DND-41 (cell line): ENCODE results near the gene RTN4IP1.

Source experiments
- ATAC-seq: fragments of 200-7000 bp; cut with Tn5 transposase; 3 replicates; pipeline ENCODE4 v1.9.1; 2021; ENCODE audit warnings: low read depth; ENCODE audit not compliant: insufficient read depth
- DNase-seq: peaks from one replicate; pipeline ENCODE4 v3.0.0-alpha.2; 2020
- H2AFZ ChIP-seq: 2 replicates; pipeline ENCODE4 v1.6.0; 2012; ENCODE audit warnings: low read depth, low read length
- H3K27ac ChIP-seq: 2 replicates; pipeline ENCODE4 v1.5.1; 2012; ENCODE audit warnings: low read length, inconsistent platforms
- H3K27me3 ChIP-seq: fragments of 200-600 bp; sonication (generic); 2 replicates; pipeline ENCODE4 v1.6.0; 2012; ENCODE audit warnings: low read length, mild to moderate bottlenecking, inconsistent platforms; ENCODE audit not compliant: insufficient read depth, poor library complexity
- H3K36me3 ChIP-seq: 2 replicates; pipeline ENCODE4 v1.5.1; 2012; ENCODE audit warnings: low read length, inconsistent platforms; ENCODE audit not compliant: insufficient read depth
- H3K4me1 ChIP-seq: 2 replicates; pipeline ENCODE4 v1.5.1; 2012; ENCODE audit warnings: mild to moderate bottlenecking, low read length; ENCODE audit not compliant: insufficient read depth
- H3K4me2 ChIP-seq: 2 replicates; pipeline ENCODE4 v1.6.0; 2012; ENCODE audit warnings: mild to moderate bottlenecking, moderate library complexity, low read length, inconsistent platforms; ENCODE audit not compliant: insufficient read depth
- H3K4me3 ChIP-seq, 2 experiments: fragments of 200-600 bp in 1 of 2; shearing (Covaris generic) in 1 of 2; 2 replicates each; pipeline ENCODE4 v1.5.1; 2012 to 2016; ENCODE audit warnings: inconsistent platforms in 2 of 2, low read length in 2 of 2, mild to moderate bottlenecking in 2 of 2, low read depth in 1 of 2, moderate library complexity in 1 of 2
- H3K79me2 ChIP-seq: 2 replicates; pipeline ENCODE4 v1.6.0; 2012; ENCODE audit warnings: low read length, inconsistent platforms; ENCODE audit not compliant: insufficient read depth
- H3K9ac ChIP-seq: 2 replicates; pipeline ENCODE4 v1.6.0; 2012; ENCODE audit warnings: low read depth, mild to moderate bottlenecking, inconsistent platforms, low read length, moderate library complexity
- H3K9me3 ChIP-seq: 2 replicates; pipeline ENCODE4 v1.5.1; 2012; ENCODE audit warnings: low read length, moderate library complexity, mild to moderate bottlenecking, inconsistent platforms; ENCODE audit not compliant: insufficient read depth, severe bottlenecking
- H4K20me1 ChIP-seq: 2 replicates; pipeline ENCODE4 v1.6.0; 2012; ENCODE audit warnings: low read length; ENCODE audit not compliant: insufficient read depth
- EZH2 ChIP-seq: IDR thresholded peaks from 3 replicates; pipeline ENCODE4 v1.6.1; 2012; ENCODE audit warnings: borderline replicate concordance, low read depth, mild to moderate bottlenecking, moderate library complexity, low read length, inconsistent platforms; ENCODE audit not compliant: severe bottlenecking
- TF ChIP-seq, protein P1 (sequence below): IDR thresholded peaks from 2 replicates; pipeline ENCODE4 v1.5.1; 2012; ENCODE audit warnings: borderline replicate concordance, low read length, moderate library complexity, mild to moderate bottlenecking; ENCODE audit not compliant: poor library complexity, severe bottlenecking; ENCODE audit errors: extremely low read depth

Gene RTN4IP1

GRCh38 chr6:106558364-106558763, 70.9 kb downstream of the RTN4IP1 start:
- no peaks in the 10 kb centered on the region for H3K79me2 ChIP-seq
- no peaks in the 10 kb centered on the region for H3K27me3 ChIP-seq
- TF ChIP-seq, protein P1, sequence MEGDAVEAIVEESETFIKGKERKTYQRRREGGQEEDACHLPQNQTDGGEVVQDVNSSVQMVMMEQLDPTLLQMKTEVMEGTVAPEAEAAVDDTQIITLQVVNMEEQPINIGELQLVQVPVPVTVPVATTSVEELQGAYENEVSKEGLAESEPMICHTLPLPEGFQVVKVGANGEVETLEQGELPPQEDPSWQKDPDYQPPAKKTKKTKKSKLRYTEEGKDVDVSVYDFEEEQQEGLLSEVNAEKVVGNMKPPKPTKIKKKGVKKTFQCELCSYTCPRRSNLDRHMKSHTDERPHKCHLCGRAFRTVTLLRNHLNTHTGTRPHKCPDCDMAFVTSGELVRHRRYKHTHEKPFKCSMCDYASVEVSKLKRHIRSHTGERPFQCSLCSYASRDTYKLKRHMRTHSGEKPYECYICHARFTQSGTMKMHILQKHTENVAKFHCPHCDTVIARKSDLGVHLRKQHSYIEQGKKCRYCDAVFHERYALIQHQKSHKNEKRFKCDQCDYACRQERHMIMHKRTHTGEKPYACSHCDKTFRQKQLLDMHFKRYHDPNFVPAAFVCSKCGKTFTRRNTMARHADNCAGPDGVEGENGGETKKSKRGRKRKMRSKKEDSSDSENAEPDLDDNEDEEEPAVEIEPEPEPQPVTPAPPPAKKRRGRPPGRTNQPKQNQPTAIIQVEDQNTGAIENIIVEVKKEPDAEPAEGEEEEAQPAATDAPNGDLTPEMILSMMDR = no peak
- no peak for TF ChIP-seq EZH2
- no peak overlapping the region for H2AFZ ChIP-seq
- no peak overlapping the region for H3K9ac ChIP-seq
- H3K4me2 ChIP-seq = no peak overlapping the region
- H3K36me3 ChIP-seq = peaks cover 54% of the 10 kb centered on the region
- no peaks in the 10 kb centered on the region for H4K20me1 ChIP-seq
- H3K27ac ChIP-seq = no peak overlapping the region
- H3K4me1 ChIP-seq = no peaks in the 10 kb centered on the region
- DNase-seq = no peak
- H3K9me3 ChIP-seq = no peaks in the 10 kb centered on the region
- no peak for ATAC-seq
- no peak overlapping the region for H3K4me3 ChIP-seq

- no peak for DNase-seq
- no peak overlapping the region for H3K4me3 ChIP-seq
- TF ChIP-seq EZH2 = no peak
- TF ChIP-seq, protein P1 = no peak
These were observed 71.5 kb downstream of the RTN4IP1 start for GRCh38 chr6:106557837-106558236.

DNA sequence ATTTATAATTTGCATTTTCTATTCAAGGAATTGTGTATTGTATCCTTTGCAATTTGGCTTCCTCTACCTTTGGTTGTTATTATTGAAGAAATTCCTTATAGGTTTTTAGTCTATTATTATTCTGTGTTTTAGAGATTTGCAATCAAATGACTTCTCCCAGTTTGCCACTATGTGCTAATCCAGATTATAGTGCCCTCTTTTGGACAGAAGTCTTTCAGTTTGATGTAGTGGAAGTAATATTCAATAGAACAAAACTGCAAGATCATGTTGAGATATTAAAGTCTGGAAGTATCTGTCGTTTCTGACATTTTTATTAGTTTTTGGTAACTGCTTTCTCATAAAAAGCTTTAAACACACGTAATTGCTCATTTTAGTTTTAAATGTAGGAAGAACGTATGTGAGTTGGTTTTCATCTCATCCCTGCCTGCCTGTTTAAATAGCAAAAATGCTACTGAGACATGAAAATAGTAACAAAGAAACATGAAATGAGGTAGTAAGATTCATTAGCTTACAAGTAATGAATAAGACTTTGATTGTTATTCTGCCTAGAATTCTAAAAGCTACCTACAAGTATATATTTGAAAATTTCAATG, 72.8 kb downstream of the RTN4IP1 start:
- peaks cover 53% of the 10 kb centered on the region for H3K36me3 ChIP-seq
- no peak for DNase-seq
- H4K20me1 ChIP-seq = no peaks in the 10 kb centered on the region
- no peaks in the 10 kb centered on the region for H3K4me1 ChIP-seq
- H3K27me3 ChIP-seq = no peaks in the 10 kb centered on the region
- H3K9ac ChIP-seq = no peak overlapping the region
- TF ChIP-seq, protein P1 = peak; percentile 58
- no peak for TF ChIP-seq EZH2
- H3K4me2 ChIP-seq = no peak overlapping the region
- no peaks in the 10 kb centered on the region for H3K79me2 ChIP-seq
- ATAC-seq = peak; percentile 54; the same call in 1 of the 3 replicates
- H3K9me3 ChIP-seq = no peaks in the 10 kb centered on the region
- H3K4me3 ChIP-seq = no peak overlapping the region
- no peak overlapping the region for H2AFZ ChIP-seq
- H3K27ac ChIP-seq = no peak overlapping the region

More at GRCh38 chr6:106557837-106558236, 71.5 kb downstream of the RTN4IP1 start:
- Histone ChIP-seq H3K9ac (no peak overlapping the region), H3K79me2 (no peaks in the 10 kb centered on the region), H3K4me1 (no peaks in the 10 kb centered on the region), H2AFZ (no peak overlapping the region), H3K36me3 (peaks cover 54% of the 10 kb centered on the region), H3K27me3 (no peaks in the 10 kb centered on the region), H3K9me3 (no peaks in the 10 kb centered on the region), H4K20me1 (no peaks in the 10 kb centered on the region), H3K27ac (no peak overlapping the region), H3K4me2 (no peak overlapping the region)
- no peak for ATAC-seq

- no peak overlapping the region for H2AFZ ChIP-seq
- H3K27me3 ChIP-seq = no peaks in the 10 kb centered on the region
- DNase-seq (no peak), ATAC-seq (no peak)
- no peak overlapping the region for H3K27ac ChIP-seq
- no peak overlapping the region for H3K9ac ChIP-seq
- H3K36me3 ChIP-seq = peaks cover 49% of the 10 kb centered on the region
- no peak overlapping the region for H3K4me2 ChIP-seq
- TF ChIP-seq, protein P1 = no peak
- no peak for TF ChIP-seq EZH2
- H3K9me3 ChIP-seq = no peaks in the 10 kb centered on the region
- H3K79me2 ChIP-seq = no peaks in the 10 kb centered on the region
- H4K20me1 ChIP-seq = no peaks in the 10 kb centered on the region
- H3K4me1 ChIP-seq = no peaks in the 10 kb centered on the region
- H3K4me3 ChIP-seq = no peak overlapping the region
These were observed 73.5 kb downstream of the RTN4IP1 start for GRCh38 chr6:106555767-106556166.
